Ascending aorta (tissue), 2 donors: ENCODE results near the gene SYT3. TPM values are rescaled to one million over a fixed set of nuclear protein-coding genes. Genes with fewer than 3 reads are reported as not detected.

ENCODE experiments used
- DNase-seq, 2 donors: peaks; one replicate each; pipeline ENCODE4 v3.0.0-alpha.2; 2019; ENCODE audit warnings: low spot score in 2 of 2
- H3K27ac ChIP-seq, 2 donors: fragments of 200-600 bp; sonication (generic); one replicate each; pipeline ENCODE4 v1.5.1; 2016 to 2017; ENCODE audit warnings: mild to moderate bottlenecking in 1 of 2
- H3K27me3 ChIP-seq: fragments of 200-600 bp; sonication (generic); one replicate; pipeline ENCODE4 v1.5.1; 2017
- H3K36me3 ChIP-seq, 2 donors: fragments of 200-600 bp; sonication (generic); one replicate each; pipeline ENCODE4 v1.5.1; 2016
- H3K4me1 ChIP-seq, 2 donors: fragments of 200-600 bp; sonication (generic); one replicate each; pipeline ENCODE4 v1.5.1; 2016 to 2017; ENCODE audit warnings: mild to moderate bottlenecking in 1 of 2
- H3K4me3 ChIP-seq, 2 donors: fragments of 200-600 bp; sonication (generic); one replicate each; pipeline ENCODE4 v1.5.1; 2016 to 2017; ENCODE audit warnings: mild to moderate bottlenecking in 1 of 2
- H3K9me3 ChIP-seq, 2 donors: fragments of 200-600 bp; sonication (generic); one replicate each; pipeline ENCODE4 v1.5.1; 2016
- CTCF ChIP-seq, 3 experiments: fragments of 200-600 bp in 2 of 3; fragments of 450-650 bp in 1 of 3; sonication (generic) in 2 of 3; IDR thresholded peaks; one replicate each; pipeline ENCODE4 v1.5.1; 2016 to 2019; ENCODE audit warnings: antibody characterized with exemption in 3 of 3, mild to moderate bottlenecking in 1 of 3, moderate library complexity in 1 of 3
- intact Hi-C: fragments of 100-400 bp; cut with DNase I; formaldehyde crosslinking; loops from one replicate; pipeline ENCODE4 v1.15.1; 2023
- total RNA-seq: library from RNA; depleted of rRNA; stranded (reverse); fragments of >200 nt; gene quantifications from one replicate; pipeline ENCODE4 v1.1.0, GENCODE V29; 2016

The SYT3 gene
- total RNA-seq, 1 donor from 2014 or later = 2.2 TPM

DNA sequence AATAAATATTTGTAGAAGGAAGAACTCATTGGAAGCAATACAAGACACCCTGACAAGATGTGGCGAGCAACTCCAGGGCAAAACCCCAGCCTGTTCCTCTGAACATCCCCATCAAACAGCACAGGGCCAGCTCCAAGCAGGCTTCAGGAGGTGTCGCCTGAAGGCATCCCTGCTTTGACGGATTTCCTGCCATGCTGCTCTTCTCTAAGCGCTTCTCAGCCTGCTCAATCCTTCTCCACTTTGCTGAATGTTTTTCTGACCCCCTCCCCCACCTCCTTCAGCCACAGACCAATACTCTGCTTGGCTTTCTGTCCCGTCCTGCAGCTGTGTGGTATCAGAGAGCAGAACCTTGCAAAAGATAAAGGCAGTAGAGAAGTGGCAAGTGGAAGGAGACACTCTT is 38.0 kb upstream of the SYT3 start:
- TF ChIP-seq CTCF (IDR thresholded peaks at IDR 0.05) = no peak
- intact Hi-C loops = no loop called here
- Histone ChIP-seq H3K4me3 (no peak overlapping the region), H3K27me3 (no peaks in the 10 kb centered on the region), H3K36me3 (no peaks in the 10 kb centered on the region), H3K4me1 (no peaks in the 10 kb centered on the region), H3K27ac (no peak overlapping the region), H3K9me3 (no peaks in the 10 kb centered on the region)
- DNase-seq = no peak

DNA sequence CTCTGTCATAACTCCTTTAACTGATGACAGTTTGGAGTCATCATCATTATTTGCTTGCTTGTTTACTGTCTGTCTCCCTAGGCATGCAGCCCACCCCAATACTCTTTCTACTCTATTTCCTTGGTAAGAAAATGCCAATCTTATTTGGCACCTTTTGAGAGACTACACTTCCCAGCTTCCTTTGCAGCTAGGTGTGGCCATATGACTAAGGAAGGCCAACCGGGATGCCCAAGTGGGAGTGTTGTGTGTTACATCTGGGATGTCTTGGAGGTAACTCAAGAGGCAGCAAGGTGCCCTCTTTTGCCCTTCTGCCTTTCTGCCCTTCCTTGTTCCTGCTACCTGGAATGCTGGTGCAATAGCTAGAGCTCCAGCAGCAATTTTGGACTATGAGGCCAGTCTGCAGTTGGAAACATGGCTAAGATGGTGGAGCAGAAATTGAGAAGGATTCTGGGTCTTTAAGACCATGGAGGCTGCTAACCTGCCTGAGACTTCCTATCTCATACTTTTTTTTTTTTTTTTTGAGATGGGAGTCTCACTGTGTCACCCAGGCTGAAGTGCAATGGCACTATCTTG is 37.0 kb upstream of the SYT3 start:
- Histone ChIP-seq H3K9me3 (no peaks in the 10 kb centered on the region), H3K4me1 (no peaks in the 10 kb centered on the region), H3K27ac (no peak overlapping the region), H3K27me3 (no peaks in the 10 kb centered on the region), H3K4me3 (no peak overlapping the region), H3K36me3 (no peaks in the 10 kb centered on the region)
- DNase-seq = no peak
- intact Hi-C loops = no loop called here
- TF ChIP-seq CTCF (IDR thresholded peaks at IDR 0.05) = no peak

GRCh38 chr19:50673118-50673517 is 33.4 kb upstream of the SYT3 start:
- no peak overlapping the region for H3K27ac ChIP-seq
- H3K36me3 ChIP-seq = no peaks in the 10 kb centered on the region
- H3K4me1 ChIP-seq = no peaks in the 10 kb centered on the region
- H3K27me3 ChIP-seq = peaks cover 11% of the 10 kb centered on the region
- H3K4me3 ChIP-seq = no peak overlapping the region
- intact Hi-C loops = no loop called here
- DNase-seq = no peak
- H3K9me3 ChIP-seq = no peaks in the 10 kb centered on the region
- no peak for TF ChIP-seq CTCF (IDR thresholded peaks at IDR 0.05)

DNA sequence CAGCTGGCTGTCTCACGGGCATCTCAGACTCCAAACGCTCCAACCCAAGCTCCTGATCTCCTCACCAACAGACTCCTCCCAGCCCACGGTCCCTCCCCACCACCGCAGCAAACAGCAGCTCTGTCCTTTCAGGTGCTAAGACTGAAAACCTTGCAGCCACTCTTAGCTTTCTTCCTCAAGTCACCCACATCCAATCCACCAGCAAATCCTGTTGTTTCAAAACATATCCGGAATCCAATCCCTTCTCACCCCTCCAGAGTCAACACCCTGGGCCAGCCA is 30.4 kb upstream of the SYT3 start:
- Histone ChIP-seq H3K4me1 (no peaks in the 10 kb centered on the region), H3K27me3 (peaks cover 30% of the 10 kb centered on the region), H3K4me3 (no peak overlapping the region), H3K36me3 (no peaks in the 10 kb centered on the region), H3K27ac (no peak overlapping the region), H3K9me3 (no peaks in the 10 kb centered on the region)
- no peak for DNase-seq
- no peak for TF ChIP-seq CTCF (IDR thresholded peaks at IDR 0.05)
- intact Hi-C loops = no loop called here

- peaks cover 30% of the 10 kb centered on the region for H3K27me3 ChIP-seq
- no peaks in the 10 kb centered on the region for H3K4me1 ChIP-seq
- no peaks in the 10 kb centered on the region for H3K9me3 ChIP-seq
- DNase-seq = no peak
- H3K4me3 ChIP-seq = no peak overlapping the region
- peak; percentile 22 to 58 (median 47) for TF ChIP-seq CTCF (IDR thresholded peaks at IDR 0.05)
- no peak overlapping the region for H3K27ac ChIP-seq
- H3K36me3 ChIP-seq = no peaks in the 10 kb centered on the region
- intact Hi-C loops = no loop called here
Observed at GRCh38 chr19:50669302-50670101, 29.8 kb upstream of the SYT3 start.
